ENCODE results near the gene BCAR1.

DNA sequence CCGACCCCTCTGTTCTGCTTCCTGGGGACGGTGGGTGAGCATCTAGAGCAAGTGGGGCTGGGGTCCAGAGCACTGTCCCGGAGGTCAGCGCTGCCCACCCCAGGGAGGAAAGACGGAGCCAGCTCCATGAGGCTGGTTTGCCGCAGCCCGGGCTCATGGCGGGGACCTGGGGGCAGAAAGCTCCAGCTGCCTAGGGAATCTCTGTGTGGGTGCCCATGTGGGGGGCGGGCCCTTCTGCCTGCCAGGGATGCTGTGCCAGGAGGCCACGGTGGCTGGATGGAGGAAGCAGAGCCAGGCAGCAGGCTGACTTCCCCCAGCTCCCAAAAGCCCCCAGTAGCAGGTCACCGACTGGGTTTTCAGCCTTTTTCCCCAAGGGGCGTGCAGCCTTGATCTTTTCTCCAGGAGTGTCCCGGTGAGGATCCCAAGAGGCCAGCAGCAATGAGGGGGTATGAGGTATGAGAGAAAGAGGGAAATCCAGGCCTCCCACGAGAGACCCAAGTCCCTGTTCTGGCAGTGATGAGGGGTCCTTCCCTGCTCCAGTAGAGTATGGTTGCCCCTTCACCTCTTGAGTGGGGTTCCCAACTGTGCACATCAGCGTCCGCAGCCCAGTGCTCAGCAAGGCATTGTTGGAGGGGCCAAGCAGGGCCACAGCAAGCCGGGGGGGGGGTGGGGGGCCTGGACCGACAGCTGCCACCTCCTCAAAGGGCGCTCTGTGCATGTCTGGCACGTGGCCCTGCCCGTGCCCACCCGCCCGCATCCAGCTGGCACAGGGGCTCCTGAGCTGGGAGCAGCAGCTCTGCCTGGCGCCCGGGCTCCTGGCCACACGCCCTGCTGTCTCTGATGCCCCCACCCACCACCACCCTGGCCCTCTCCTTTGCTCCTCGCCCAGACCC is 15.6 kb upstream of the BCAR1 start:
- no peak for TF ChIP-seq POLR2AphosphoS5 (IDR thresholded peaks at IDR 0.05; ENCODE audit: low read depth, low read length)
- TF ChIP-seq, protein P1, sequence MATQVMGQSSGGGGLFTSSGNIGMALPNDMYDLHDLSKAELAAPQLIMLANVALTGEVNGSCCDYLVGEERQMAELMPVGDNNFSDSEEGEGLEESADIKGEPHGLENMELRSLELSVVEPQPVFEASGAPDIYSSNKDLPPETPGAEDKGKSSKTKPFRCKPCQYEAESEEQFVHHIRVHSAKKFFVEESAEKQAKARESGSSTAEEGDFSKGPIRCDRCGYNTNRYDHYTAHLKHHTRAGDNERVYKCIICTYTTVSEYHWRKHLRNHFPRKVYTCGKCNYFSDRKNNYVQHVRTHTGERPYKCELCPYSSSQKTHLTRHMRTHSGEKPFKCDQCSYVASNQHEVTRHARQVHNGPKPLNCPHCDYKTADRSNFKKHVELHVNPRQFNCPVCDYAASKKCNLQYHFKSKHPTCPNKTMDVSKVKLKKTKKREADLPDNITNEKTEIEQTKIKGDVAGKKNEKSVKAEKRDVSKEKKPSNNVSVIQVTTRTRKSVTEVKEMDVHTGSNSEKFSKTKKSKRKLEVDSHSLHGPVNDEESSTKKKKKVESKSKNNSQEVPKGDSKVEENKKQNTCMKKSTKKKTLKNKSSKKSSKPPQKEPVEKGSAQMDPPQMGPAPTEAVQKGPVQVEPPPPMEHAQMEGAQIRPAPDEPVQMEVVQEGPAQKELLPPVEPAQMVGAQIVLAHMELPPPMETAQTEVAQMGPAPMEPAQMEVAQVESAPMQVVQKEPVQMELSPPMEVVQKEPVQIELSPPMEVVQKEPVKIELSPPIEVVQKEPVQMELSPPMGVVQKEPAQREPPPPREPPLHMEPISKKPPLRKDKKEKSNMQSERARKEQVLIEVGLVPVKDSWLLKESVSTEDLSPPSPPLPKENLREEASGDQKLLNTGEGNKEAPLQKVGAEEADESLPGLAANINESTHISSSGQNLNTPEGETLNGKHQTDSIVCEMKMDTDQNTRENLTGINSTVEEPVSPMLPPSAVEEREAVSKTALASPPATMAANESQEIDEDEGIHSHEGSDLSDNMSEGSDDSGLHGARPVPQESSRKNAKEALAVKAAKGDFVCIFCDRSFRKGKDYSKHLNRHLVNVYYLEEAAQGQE (IDR thresholded peaks at IDR 0.05; ENCODE audit: insufficient read depth in 1 of 2, low read depth in 2 of 2, low read length in 2 of 2), result no peak
- no peak for TF ChIP-seq SIN3A (IDR thresholded peaks at IDR 0.05; ENCODE audit: borderline replicate concordance, insufficient read depth, low read length)
- TF ChIP-seq TAF1 (IDR thresholded peaks at IDR 0.05; ENCODE audit: borderline replicate concordance, insufficient read depth, low read length), result no peak
- no peak for TF ChIP-seq FOXP2 (optimal IDR thresholded peaks at IDR 0.05; ENCODE audit: borderline replicate concordance, extremely low read depth, extremely low read length, insufficient read depth)
